Sigmoid colon (tissue), 4 donors: ENCODE results near the gene NELL2.

Experiments
- CTCF ChIP-seq, 4 experiments: fragments of 450-650 bp in 3 of 4; fragments of 200-600 bp in 1 of 4; IDR thresholded peaks; one replicate each; pipeline ENCODE4 v1.5.1; 2016 to 2019; ENCODE audit warnings: antibody characterized with exemption in 4 of 4, mild to moderate bottlenecking in 3 of 4, moderate library complexity in 2 of 4
- EP300 ChIP-seq, 4 donors: sonication (generic); formaldehyde crosslinking; IDR thresholded peaks; one replicate each; pipeline ENCODE4 v1.6.1; 2017; ENCODE audit warnings: antibody characterized with exemption in 4 of 4
- POLR2A ChIP-seq, 2 donors: fragments of 450-650 bp; IDR thresholded peaks; one replicate each; pipeline ENCODE4 v1.6.1; 2016; ENCODE audit warnings: antibody characterized with exemption in 2 of 2, mild to moderate bottlenecking in 2 of 2, moderate library complexity in 2 of 2
- POLR2AphosphoS5 ChIP-seq, 4 donors: sonication (generic); formaldehyde crosslinking; IDR thresholded peaks; one replicate each; pipeline ENCODE4 v1.6.1; 2017; ENCODE audit warnings: antibody characterized with exemption in 4 of 4

DNA sequence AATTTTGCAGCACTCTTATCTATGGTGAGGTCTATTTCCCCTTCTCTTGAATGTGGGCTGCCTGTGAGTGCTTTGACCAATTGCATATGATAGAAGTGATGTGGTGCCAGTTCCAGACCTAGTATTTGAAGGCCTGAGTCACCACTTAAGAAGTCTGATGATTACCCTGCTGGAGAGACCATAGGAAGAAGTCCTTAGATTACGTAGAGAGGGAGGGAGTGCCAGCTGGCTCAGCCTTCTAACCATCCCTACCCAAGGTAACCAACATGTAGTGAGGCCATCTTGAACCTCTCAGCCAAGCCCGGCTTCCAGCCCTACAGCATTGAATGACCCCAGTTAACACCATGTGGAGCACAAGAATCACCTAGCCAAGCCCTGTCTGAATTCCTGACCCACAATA, 166.9 kb downstream of the NELL2 start:
- TF ChIP-seq POLR2A (IDR thresholded peaks at IDR 0.05) (no peak), CTCF (IDR thresholded peaks at IDR 0.05) (no peak), EP300 (IDR thresholded peaks at IDR 0.05) (no peak), POLR2AphosphoS5 (IDR thresholded peaks at IDR 0.05) (no peak)
